Gastrocnemius medialis (tissue), 4 donors: ENCODE results near the gene STAT5B.

Source experiments
- CTCF ChIP-seq, 5 experiments: fragments of 450-650 bp in 3 of 5; fragments of 200-600 bp in 2 of 5; sonication (generic) in 2 of 5; IDR thresholded peaks in 4 of 5; conservative IDR thresholded peaks in 1 of 5; 1 replicate in 4 of 5; 2 replicates in 1 of 5; pipeline ENCODE4 v1.5.1; 2016 to 2019; ENCODE audit warnings: antibody characterized with exemption in 5 of 5, mild to moderate bottlenecking in 3 of 5, moderate library complexity in 3 of 5
- POLR2A ChIP-seq, 2 donors: fragments of 450-650 bp; IDR thresholded peaks; one replicate each; pipeline ENCODE4 v1.6.1; 2017; ENCODE audit warnings: antibody characterized with exemption in 2 of 2, mild to moderate bottlenecking in 2 of 2, moderate library complexity in 2 of 2

GRCh38 chr17:42255445-42255844 is 20.7 kb downstream of the STAT5B start:
- TF ChIP-seq CTCF (IDR thresholded peaks at IDR 0.05 in 4 of 5, conservative IDR thresholded peaks at IDR 0.05 in 1 of 5) (no peak), POLR2A (IDR thresholded peaks at IDR 0.05) (no peak)
